MG63 (cell line): Measurements from ENCODE around the gene PDLIM5. TPM values are rescaled to one million over a fixed set of nuclear protein-coding genes. Genes with fewer than 3 reads are reported as not detected.
"Not testable (repeated sequence)": the region's sequence is repeated elsewhere in the genome, so short reads cannot be mapped to it uniquely, and the experiment has no call there.

Experiments used
- DNase-seq: peaks from one replicate; pipeline ENCODE4 v3.0.0-alpha.2; 2020
- H3K27me3 ChIP-seq: fragments of 250-450 bp; sonication (Bioruptor Pico); 2 replicates; pipeline ENCODE4 v1.5.1; 2020; ENCODE audit warnings: mild to moderate bottlenecking, moderate library complexity
- H3K36me3 ChIP-seq: fragments of 250-450 bp; sonication (Bioruptor Pico); 2 replicates; pipeline ENCODE4 v1.5.1; 2020; ENCODE audit warnings: mild to moderate bottlenecking, moderate library complexity
- H3K4me3 ChIP-seq: fragments of 250-450 bp; sonication (Bioruptor Pico); 2 replicates; pipeline ENCODE4 v1.5.1; 2020; ENCODE audit warnings: mild to moderate bottlenecking, moderate library complexity
- H3K9me3 ChIP-seq: fragments of 250-450 bp; sonication (Bioruptor Pico); 2 replicates; pipeline ENCODE4 v1.5.1; 2020; ENCODE audit warnings: mild to moderate bottlenecking, moderate library complexity
- total RNA-seq: library from RNA; depleted of rRNA; stranded (reverse); fragments of >200 nt; shearing (Covaris generic); gene quantifications from 2 replicates; pipeline ENCODE4 v1.2.3, GENCODE V29; 2014; ENCODE audit warnings: low replicate concordance

Gene PDLIM5
- total RNA-seq, 1 experiment from 2014 or later = 19.4 TPM

DNA sequence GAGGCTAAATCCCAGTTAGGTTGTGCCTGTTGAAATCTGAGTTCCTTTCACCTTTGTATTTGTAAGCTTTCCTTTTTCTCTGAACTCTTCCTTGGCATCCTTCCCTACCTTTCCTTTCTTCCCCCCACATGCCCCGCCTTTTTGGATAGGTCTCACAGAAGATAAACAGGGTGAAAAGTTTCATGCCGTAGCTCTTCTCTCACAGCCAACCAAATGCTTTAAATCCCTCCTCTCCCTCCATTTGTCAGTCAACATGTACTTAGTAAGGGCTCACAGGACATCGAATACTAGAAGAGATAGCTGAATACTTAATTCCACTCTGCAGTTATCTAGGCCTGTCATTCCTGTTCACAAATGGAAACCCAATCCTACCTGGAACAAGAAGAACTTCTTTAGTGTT lies 198.9 kb downstream of the PDLIM5 start:
- no peak overlapping the region for H3K4me3 ChIP-seq
- H3K36me3 ChIP-seq = peaks cover 3% of the 10 kb centered on the region; the same call in 1 of the 2 replicates
- DNase-seq = no peak
- H3K9me3 ChIP-seq = no peaks in the 10 kb centered on the region
- no peaks in the 10 kb centered on the region for H3K27me3 ChIP-seq

DNA sequence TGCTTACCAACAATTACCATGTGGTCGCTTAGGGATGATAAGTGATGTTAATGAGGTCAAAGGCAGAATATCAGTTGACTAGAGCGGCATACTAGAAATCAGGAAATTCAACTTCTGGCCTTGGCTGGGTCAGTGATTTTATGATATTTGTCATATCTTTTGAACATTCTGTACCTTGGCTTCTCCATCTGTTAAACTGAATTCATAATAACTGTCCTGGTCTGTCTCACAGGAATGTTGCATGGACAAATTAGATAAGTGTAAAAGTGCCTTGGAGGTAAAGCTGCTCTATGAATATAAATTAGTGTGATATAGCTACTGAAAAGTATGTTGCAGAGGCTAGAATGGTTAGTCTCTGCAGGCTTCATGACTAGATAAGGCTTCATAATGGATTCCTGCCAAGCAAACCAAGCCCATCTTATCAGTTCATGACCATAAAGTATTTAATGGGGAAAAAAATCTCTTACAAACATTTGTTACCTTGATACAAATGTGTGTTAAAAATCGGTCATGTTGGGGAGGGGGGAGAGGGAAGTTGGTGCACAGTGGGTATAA lies 201.4 kb downstream of the PDLIM5 start:
- Histone ChIP-seq H3K36me3 (peaks cover 7% of the 10 kb centered on the region; the same call in 1 of the 2 replicates), H3K27me3 (no peaks in the 10 kb centered on the region), H3K9me3 (no peaks in the 10 kb centered on the region), H3K4me3 (no peak overlapping the region)
- no peak for DNase-seq

DNA sequence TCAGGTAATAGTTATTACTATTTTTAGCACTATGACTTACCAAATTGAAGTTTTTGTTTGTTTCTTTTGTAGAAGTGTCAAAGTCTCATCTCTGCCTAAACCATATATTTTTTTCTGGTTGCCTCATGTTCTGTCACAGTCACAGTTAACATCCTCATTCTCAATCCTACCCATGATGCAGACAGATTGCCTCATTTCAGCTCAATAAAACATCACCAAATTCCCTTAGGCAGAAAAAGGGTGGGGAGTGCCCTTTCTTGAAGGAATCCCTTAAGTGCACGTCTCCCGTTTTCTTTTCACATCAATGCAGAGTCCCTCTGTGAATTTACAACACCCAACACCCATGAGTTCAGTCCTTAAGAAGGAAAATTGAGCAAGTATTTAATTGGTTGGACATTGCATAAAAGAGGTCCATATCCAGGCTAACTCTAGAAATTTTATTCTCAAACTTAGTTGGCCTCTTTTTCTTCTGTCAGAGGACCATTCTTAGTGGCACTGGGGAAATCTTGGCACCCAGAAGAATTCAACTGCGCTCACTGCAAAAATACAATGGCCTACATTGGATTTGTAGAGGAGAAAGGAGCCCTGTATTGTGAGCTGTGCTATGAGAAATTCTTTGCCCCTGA lies 202.4 kb downstream of the PDLIM5 start:
- Histone ChIP-seq H3K27me3 (no peaks in the 10 kb centered on the region), H3K9me3 (no peaks in the 10 kb centered on the region), H3K36me3 (peaks cover 7% of the 10 kb centered on the region; the same call in 1 of the 2 replicates), H3K4me3 (no peak overlapping the region)
- DNase-seq = no peak

DNA sequence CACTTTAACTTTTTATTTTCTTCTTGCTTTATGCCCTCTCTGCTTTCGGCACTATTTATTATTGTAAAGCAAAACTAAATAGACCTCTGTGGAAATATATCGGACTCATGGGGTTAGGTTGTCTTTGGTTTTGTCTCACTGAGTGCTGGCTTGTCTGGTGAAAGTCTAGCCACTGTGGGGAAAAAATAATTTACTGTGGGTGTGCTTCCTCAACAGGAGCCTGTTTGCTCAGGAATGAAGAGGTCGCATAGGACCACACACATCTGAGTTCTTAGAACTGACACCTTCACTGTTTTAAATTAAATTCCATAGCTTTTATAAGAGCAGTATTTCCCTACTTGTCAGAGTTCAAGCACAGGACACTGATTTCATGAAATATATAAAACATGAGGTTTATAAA lies 203.0 kb downstream of the PDLIM5 start:
- Histone ChIP-seq H3K4me3 (no peak overlapping the region), H3K36me3 (peaks cover 7% of the 10 kb centered on the region; the same call in 1 of the 2 replicates), H3K9me3 (no peaks in the 10 kb centered on the region), H3K27me3 (no peaks in the 10 kb centered on the region)
- no peak for DNase-seq

DNA sequence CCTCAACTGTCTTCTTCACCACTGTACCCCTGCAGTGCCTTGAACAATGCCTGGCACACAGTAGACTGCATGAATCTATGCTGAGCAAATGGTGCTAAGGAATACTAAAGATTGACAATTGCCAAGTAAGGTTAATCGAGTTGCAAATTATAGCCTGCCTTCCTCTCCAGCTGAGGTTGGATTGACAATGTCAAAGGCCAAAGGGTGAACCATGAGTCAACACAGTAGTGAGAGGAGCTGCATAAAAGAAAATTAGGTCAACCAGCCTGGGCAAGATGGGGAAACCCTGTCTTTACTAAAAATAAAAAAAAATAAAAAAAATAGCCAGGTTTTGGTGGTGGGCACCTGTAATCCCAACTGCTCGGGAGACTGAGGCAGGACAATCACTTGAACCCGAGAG lies 208.9 kb downstream of the PDLIM5 start:
- no peaks in the 10 kb centered on the region for H3K9me3 ChIP-seq
- H3K4me3 ChIP-seq = no peak overlapping the region
- H3K36me3 ChIP-seq = peaks cover 4% of the 10 kb centered on the region; the same call in 1 of the 2 replicates

DNA sequence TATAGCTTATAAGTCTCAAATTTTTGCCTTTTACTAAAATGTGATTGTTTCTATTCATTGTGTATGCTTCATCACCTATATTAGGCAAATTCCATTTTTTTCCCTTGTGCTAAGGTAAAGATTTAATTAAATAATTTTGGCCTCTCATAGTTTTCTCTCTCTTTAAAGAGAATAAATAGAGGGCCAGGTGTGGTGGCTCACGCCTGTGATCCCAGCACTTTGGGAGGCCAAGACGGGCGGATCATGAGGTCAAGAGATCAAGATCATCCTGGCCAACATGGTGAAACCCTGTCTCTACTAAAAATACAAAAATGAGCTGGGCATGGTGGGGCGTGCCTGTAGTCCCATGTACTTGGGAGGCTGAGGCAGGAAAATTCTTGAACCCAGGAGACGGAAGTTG lies 213.3 kb downstream of the PDLIM5 start:
- H3K27me3 ChIP-seq, H3K9me3 ChIP-seq, DNase-seq, H3K4me3 ChIP-seq, H3K36me3 ChIP-seq: not testable (repeated sequence)

More for the DNA sequence above, 208.9 kb downstream of the PDLIM5 start:
- H3K27me3 ChIP-seq = no peaks in the 10 kb centered on the region
- no peak for DNase-seq

DNA sequence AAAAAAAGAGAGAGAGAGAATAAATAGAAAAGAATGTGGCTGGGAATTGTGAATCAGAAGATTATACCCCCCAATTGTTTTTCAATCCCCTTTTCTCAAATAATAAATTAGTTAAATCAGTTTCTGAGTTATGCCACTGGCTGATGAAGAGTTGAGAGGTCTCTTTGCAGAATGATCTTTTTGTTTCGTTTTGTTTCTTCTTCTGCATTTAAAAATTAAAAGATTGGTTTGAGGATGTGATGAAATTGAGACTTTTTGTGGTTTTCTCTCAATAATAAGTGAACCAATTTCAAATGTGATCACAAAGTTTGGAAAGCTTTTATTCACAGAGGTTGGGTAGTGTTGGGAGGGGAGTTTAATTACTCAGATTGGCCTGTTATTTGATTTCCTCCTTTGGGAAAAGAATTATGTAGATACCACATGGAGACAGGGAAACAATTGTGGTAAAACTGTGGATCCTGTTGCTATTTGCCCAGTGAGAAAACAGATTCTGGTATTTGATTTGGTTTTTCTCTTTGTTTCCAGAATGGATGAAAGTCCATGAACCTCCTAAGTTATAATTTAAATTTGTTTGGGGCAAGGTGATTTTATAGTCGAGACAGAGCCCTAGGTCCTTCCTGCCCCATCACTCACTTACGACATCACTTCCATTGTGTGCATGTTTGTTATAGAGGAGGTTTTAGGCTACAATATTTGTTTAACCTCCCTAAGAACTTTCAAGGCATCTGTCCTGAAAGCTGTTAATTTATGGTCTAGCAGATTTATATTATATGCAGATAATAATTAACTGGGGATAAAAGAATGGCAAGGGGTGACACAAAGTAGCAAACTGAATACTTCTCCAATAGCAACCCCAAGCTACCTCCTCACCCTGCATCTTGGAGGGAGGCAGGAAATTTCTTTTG lies 214.0 kb downstream of the PDLIM5 start:
- DNase-seq = no peak
- Histone ChIP-seq H3K36me3 (no peaks in the 10 kb centered on the region), H3K9me3 (no peaks in the 10 kb centered on the region), H3K27me3 (no peaks in the 10 kb centered on the region), H3K4me3 (no peak overlapping the region)

DNA sequence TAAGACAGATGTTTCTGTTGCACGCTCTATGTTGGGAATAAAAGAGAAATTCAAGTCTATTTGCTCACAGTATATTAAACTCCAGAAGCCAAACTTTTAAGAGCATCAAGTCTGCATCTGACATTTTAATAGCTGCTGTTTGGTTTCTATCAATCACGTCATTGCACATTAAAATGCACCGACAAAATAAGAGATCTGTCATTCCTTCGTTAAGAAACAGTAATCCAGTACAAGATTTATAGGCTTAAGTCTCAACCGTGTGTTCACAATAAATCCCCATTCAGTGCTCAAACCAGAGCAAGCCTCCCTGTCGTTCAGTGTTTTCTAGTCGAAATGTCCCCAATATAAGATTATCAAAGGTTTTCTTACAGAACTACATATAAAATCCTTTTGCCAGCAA lies 217.0 kb downstream of the PDLIM5 start:
- no peak for DNase-seq
- no peaks in the 10 kb centered on the region for H3K27me3 ChIP-seq
- no peaks in the 10 kb centered on the region for H3K9me3 ChIP-seq
- no peaks in the 10 kb centered on the region for H3K36me3 ChIP-seq
- no peak overlapping the region for H3K4me3 ChIP-seq

DNA sequence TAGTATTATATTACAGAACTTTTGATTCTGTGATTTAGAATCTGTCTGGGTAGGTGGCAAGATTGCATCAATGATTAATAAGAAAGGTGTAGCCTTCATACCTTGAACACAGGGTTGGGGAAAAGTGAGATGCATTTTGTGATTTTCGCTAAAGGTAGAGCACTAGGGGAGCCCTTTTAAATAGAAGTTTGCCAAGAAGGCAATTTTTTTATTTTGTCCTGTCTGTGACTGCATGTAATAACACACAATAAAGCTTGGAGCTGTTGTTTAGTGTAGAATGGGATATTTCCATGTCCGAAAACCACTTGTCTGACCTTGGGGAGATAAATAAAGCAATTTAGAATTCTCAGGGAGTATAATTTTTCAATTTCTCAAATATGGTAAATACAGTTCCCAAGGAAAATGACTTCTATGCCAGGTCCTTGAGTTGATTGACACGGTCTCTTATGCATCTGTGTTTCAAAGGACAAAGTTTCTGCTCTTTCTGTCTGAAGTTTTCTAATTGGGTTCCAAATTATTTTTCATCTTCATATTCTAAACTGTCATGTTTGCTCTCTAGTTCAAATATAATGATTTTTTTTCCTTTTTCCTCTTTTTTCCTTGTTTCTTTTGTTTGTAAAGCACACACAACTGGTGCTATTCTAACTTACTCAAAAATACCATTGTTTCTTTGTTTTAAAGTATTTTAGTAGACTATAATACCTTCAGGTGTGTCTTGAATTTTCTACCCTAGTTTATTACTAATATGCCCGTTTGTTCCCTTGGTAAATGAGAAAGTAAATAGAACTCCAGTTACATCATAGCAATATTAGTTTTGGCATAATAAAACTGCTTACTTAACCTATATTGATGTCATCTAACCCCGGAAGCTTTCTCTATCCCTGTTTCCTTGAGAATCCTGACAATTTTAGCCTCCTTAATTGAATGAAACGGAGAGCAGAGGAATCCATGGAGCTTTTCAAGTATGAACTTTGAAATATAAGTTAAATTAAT lies 218.2 kb downstream of the PDLIM5 start:
- no peaks in the 10 kb centered on the region for H3K36me3 ChIP-seq
- DNase-seq = no peak
- no peaks in the 10 kb centered on the region for H3K27me3 ChIP-seq
- no peaks in the 10 kb centered on the region for H3K9me3 ChIP-seq
- H3K4me3 ChIP-seq = no peak overlapping the region

DNA sequence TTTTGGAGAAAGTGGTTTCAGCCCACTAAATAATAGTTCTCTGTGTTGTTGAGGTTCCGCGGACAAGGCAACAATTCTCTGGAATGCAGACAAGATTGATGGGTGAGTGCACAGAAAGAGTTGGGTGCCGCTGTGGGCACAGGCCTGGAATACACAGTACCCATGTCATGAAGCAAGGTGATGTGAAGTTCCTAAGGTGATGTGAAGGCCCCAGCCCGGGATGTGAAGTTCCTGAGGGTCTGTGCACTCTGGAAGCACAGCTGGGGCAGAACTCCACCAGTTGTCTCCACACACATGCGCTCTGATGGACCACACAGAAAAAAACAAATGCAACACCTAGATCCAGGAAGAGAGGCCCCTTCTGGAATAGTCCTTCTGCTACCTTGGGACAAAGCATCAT lies 219.4 kb downstream of the PDLIM5 start:
- DNase-seq = no peak
- no peaks in the 10 kb centered on the region for H3K27me3 ChIP-seq
- no peak overlapping the region for H3K4me3 ChIP-seq
- no peaks in the 10 kb centered on the region for H3K36me3 ChIP-seq
- no peaks in the 10 kb centered on the region for H3K9me3 ChIP-seq

DNA sequence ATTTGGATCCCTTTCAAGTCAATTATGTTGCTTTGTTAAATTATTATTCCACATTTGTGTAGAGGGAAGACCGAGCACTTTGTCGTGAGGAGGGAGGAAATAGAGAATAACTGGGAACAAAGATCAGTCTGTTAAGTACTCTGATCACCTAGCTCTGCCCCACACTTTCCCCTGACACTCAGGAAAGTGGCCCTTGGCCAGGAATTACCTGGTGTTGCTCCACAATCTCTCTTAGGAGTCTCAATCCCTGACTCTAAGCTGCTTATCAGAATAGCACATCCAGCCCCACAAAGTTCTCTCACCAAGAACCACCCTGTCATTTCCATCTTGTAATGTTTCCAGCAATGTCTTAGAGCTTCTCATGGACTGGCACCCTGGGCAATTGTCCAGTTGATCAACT lies 222.2 kb downstream of the PDLIM5 start:
- no peaks in the 10 kb centered on the region for H3K36me3 ChIP-seq
- no peak for DNase-seq
- no peaks in the 10 kb centered on the region for H3K9me3 ChIP-seq
- no peak overlapping the region for H3K4me3 ChIP-seq
- no peaks in the 10 kb centered on the region for H3K27me3 ChIP-seq

DNA sequence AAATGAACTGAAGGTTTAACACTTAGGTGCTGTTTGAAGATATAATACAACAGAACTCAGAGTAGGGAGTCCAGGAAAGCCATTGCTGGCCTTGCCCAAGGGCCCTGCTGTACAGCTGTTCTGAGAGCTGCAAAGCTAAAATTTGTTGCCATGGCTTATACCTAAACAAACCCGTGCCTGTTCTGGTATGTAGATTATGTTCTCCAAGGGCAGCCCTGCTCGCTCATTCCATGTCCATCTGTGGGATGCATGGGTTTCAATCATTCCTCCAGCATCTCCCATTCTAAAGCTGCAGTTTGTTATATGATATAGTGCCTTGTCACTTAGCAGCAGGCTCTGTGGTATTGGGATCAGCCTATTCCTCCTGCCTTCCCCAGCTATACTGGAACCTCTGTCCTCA lies 225.2 kb downstream of the PDLIM5 start:
- no peaks in the 10 kb centered on the region for H3K9me3 ChIP-seq

DNA sequence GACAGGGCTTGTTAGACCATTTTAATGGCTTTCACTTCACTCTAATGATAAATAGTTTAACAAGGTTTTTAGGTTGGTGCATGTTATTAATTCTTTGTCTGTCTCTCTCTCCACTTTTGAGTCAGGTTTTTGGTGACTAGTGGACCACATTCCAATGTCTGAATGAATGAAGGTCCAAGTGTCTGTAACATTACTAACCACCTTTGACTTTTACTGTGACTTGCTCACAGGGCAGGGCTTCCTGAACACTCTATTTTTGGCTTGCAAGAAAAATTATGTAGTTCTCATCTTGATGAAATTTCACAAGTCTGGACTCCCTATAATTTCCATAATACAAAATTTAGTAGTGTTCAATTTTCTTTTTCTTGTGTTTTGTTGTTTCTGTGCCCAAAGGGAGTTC lies 227.2 kb downstream of the PDLIM5 start:
- no peak overlapping the region for H3K4me3 ChIP-seq
- no peaks in the 10 kb centered on the region for H3K9me3 ChIP-seq
- DNase-seq = no peak
- H3K27me3 ChIP-seq = no peaks in the 10 kb centered on the region
- H3K36me3 ChIP-seq = no peaks in the 10 kb centered on the region

More for the DNA sequence above, 225.2 kb downstream of the PDLIM5 start:
- Histone ChIP-seq H3K27me3 (no peaks in the 10 kb centered on the region), H3K4me3 (no peak overlapping the region), H3K36me3 (no peaks in the 10 kb centered on the region)
- no peak for DNase-seq

DNA sequence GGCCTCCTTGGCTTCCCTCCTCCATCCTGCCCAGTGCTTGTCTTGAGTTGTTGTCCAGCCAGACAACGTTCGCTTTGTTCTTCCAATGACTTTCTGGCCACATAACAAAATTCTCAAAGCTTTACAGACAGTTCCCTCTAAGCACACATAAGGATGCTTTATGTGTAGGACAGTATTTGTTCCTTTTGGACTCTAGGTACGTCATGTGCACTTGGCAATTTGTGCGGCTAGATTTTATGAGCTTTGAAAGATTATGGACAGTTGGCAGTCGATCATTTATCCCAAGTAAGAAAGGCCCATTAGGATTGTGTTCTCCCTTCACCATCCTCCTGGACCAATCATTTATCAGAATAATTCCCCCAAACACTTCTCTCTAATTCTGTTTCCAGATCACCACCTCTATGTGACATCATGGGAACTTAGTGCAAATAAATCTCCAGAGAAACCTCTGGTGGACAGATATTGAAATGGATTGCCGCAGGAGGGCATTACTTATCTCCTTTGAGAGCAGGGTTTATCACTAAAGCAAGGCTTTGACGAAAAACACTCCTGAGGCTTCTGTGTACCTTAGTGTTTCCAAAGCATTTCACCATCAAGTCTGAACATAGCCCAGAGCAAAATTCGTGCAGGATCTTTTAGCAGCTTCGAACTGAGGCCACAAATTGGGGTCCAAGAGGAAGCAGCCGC lies 228.6 kb downstream of the PDLIM5 start:
- Histone ChIP-seq H3K9me3 (no peaks in the 10 kb centered on the region), H3K36me3 (no peaks in the 10 kb centered on the region), H3K4me3 (no peak overlapping the region), H3K27me3 (no peaks in the 10 kb centered on the region)
- DNase-seq = no peak

DNA sequence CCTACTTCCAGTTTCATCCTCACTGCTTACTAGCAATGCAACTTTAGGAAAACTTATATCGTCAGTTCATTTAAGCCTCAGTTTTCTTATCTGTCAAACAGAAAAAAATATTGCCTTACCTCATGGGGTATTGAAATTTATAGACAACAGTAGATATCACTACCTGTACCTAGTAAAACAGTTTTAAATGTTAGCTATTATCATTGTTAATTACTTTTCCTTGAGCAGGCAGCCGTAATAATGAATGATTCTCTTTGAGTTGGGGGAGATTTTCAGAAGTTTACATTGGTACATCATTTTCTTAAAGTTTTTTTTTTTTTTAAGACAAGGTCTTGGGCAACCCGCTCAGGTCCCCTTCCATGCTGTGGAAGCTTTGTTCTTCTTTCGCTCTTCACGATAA lies 234.3 kb downstream of the PDLIM5 start:
- no peak overlapping the region for H3K4me3 ChIP-seq
- H3K27me3 ChIP-seq = no peaks in the 10 kb centered on the region
- no peaks in the 10 kb centered on the region for H3K9me3 ChIP-seq
- no peak for DNase-seq
- H3K36me3 ChIP-seq = no peaks in the 10 kb centered on the region
